Skeletal muscle satellite cell (primary cell): ENCODE results near the gene ALDH3A1.

ENCODE experiments used
- H3K27me3 ChIP-seq: 2 replicates; pipeline ENCODE4 v1.7.0; 2013; ENCODE audit warnings: low read length; ENCODE audit not compliant: control insufficient read depth, insufficient read depth
- H3K36me3 ChIP-seq: 2 replicates; pipeline ENCODE4 v1.7.0; 2013; ENCODE audit warnings: mild to moderate bottlenecking, control low read depth, low read length; ENCODE audit not compliant: insufficient read depth
- H3K4me1 ChIP-seq: 2 replicates; pipeline ENCODE4 v1.7.0; 2013; ENCODE audit warnings: low read length; ENCODE audit not compliant: control insufficient read depth, insufficient read depth
- H3K4me2 ChIP-seq: 2 replicates; pipeline ENCODE4 v1.7.0; 2013; ENCODE audit warnings: mild to moderate bottlenecking, low read length
- H3K4me3 ChIP-seq: 2 replicates; pipeline ENCODE4 v1.7.0; 2013; ENCODE audit warnings: low read length
- H3K9ac ChIP-seq: 2 replicates; pipeline ENCODE4 v1.7.0; 2013; ENCODE audit warnings: mild to moderate bottlenecking, low read depth, low read length, moderate library complexity
- H3K9me3 ChIP-seq: replicated peaks from 2 replicates; pipeline ENCODE4 v1.7.0; 2013; ENCODE audit warnings: mild to moderate bottlenecking, control low read depth, low read length

ALDH3A1 gene

GRCh38 chr17:19702217-19702641 is 45.9 kb downstream of the ALDH3A1 start:
- no peaks in the 10 kb centered on the region for H3K27me3 ChIP-seq
- H3K9ac ChIP-seq = no peak overlapping the region
- H3K4me3 ChIP-seq = no peak overlapping the region
- no peak overlapping the region for H3K4me2 ChIP-seq
- no peaks in the 10 kb centered on the region for H3K9me3 ChIP-seq
- H3K4me1 ChIP-seq = peaks cover 11% of the 10 kb centered on the region
- no peaks in the 10 kb centered on the region for H3K36me3 ChIP-seq
